Astrocyte (in vitro differentiated cells and primary cell): ENCODE results near the gene ZNF678.
"Not testable (repeated sequence)": the region's sequence is repeated elsewhere in the genome, so short reads cannot be mapped to it uniquely, and the experiment has no call there.

Experiments used
- CTCF ChIP-seq: IDR thresholded peaks from 2 replicates; pipeline ENCODE4 v1.5.1; 2011; ENCODE audit warnings: low read depth, mild to moderate bottlenecking, inconsistent platforms, low read length, moderate library complexity; ENCODE audit not compliant: insufficient read depth
- EZH2 ChIP-seq: IDR thresholded peaks from 2 replicates; pipeline ENCODE4 v1.6.1; 2012; ENCODE audit warnings: mild to moderate bottlenecking, low read length, inconsistent platforms; ENCODE audit not compliant: insufficient read depth

GRCh38 chr1:227606271-227606670 is 42.9 kb downstream of the ZNF678 start:
- not testable (repeated sequence) for TF ChIP-seq CTCF, EZH2
